SK-N-SH treated with all-trans-retinoic acid at 6 μM for 48 hours (cell line): ENCODE measurements around the gene ADGRE3.

Experiments
- ARNTL ChIP-seq: fragments of 450-650 bp; formaldehyde crosslinking; IDR thresholded peaks from 2 replicates; pipeline ENCODE4 v1.5.0; 2020; ENCODE audit warnings: low read depth, mild to moderate bottlenecking, moderate library complexity, borderline replicate concordance
- ESRRG ChIP-seq: fragments of 250-450 bp; sonication (Bioruptor Pico); IDR thresholded peaks from 2 replicates; pipeline ENCODE4 v1.6.1; 2021; ENCODE audit warnings: mild to moderate bottlenecking
- ISL1 ChIP-seq: fragments of 250-450 bp; sonication (Bioruptor Pico); IDR thresholded peaks from 2 replicates; pipeline ENCODE4 v2.1.2; 2022; ENCODE audit warnings: mild to moderate bottlenecking, moderate library complexity
- ZC3H10 ChIP-seq: fragments of 250-450 bp; sonication (Bioruptor Pico); IDR thresholded peaks from 2 replicates; pipeline ENCODE4 v1.5.1; 2021; ENCODE audit warnings: mild to moderate bottlenecking, moderate library complexity
- ZFP30 ChIP-seq: fragments of 450-650 bp; formaldehyde crosslinking; IDR thresholded peaks from 2 replicates; pipeline ENCODE4 v1.5.0; 2022; ENCODE audit warnings: mild to moderate bottlenecking, moderate library complexity
- ZNF8 ChIP-seq: fragments of 450-650 bp; formaldehyde crosslinking; IDR thresholded peaks from 2 replicates; pipeline ENCODE4 v1.5.0; 2020; ENCODE audit warnings: mild to moderate bottlenecking, moderate library complexity
- TF ChIP-seq, protein P1 (sequence below): fragments of 250-450 bp; sonication (Bioruptor Pico); IDR thresholded peaks from 2 replicates; pipeline ENCODE4 v1.5.1; 2020; ENCODE audit warnings: low read depth, mild to moderate bottlenecking, moderate library complexity
- TF ChIP-seq, protein P2 (sequence below): fragments of 250-450 bp; sonication (Bioruptor Pico); IDR thresholded peaks from 2 replicates; pipeline ENCODE4 v1.5.0; 2020; ENCODE audit warnings: mild to moderate bottlenecking, moderate library complexity
- TF ChIP-seq, protein P3 (sequence below): fragments of 250-450 bp; sonication (Bioruptor Pico); IDR thresholded peaks from 2 replicates; pipeline ENCODE4 v1.8.0; 2020; ENCODE audit warnings: mild to moderate bottlenecking, moderate library complexity, borderline replicate concordance

DNA sequence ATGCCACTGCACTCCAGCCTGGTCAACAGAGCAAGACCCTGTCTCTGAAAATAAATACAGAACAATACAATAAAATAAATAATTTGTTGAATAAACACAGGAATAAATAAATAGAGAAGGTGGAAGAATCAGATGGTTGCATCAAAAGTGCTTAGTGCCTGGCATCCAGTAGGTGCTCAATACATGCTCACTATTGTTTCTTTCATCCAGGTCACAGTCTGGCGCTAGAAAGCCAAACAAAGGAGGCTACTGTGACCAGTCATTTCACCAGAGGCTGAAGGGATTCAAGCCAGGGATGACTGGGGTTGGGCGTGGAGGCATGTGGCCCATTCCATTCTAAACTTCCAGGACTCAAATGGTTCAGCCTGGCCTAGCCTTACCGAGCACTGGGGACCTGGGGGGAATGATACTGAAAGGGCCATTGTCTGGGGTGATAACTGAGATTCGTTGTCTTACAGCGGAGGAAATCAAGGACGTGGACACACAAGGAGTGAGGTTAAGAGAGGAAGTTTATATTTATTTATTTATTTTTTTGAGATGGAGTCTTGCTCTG, 99.1 kb downstream of the ADGRE3 start:
- TF ChIP-seq ARNTL (no peak), ESRRG (CRISPR knock-in tag) (no peak), ZFP30 (CRISPR knock-in tag) (no peak), ZNF8 (CRISPR knock-in tag) (no peak), ISL1 (no peak), ZC3H10 (CRISPR knock-in tag) (no peak)
- TF ChIP-seq, protein P1, sequence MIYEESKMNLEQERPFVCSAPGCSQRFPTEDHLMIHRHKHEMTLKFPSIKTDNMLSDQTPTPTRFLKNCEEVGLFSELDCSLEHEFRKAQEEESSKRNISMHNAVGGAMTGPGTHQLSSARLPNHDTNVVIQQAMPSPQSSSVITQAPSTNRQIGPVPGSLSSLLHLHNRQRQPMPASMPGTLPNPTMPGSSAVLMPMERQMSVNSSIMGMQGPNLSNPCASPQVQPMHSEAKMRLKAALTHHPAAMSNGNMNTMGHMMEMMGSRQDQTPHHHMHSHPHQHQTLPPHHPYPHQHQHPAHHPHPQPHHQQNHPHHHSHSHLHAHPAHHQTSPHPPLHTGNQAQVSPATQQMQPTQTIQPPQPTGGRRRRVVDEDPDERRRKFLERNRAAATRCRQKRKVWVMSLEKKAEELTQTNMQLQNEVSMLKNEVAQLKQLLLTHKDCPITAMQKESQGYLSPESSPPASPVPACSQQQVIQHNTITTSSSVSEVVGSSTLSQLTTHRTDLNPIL (CRISPR knock-in tag), result no peak
- TF ChIP-seq, protein P2, sequence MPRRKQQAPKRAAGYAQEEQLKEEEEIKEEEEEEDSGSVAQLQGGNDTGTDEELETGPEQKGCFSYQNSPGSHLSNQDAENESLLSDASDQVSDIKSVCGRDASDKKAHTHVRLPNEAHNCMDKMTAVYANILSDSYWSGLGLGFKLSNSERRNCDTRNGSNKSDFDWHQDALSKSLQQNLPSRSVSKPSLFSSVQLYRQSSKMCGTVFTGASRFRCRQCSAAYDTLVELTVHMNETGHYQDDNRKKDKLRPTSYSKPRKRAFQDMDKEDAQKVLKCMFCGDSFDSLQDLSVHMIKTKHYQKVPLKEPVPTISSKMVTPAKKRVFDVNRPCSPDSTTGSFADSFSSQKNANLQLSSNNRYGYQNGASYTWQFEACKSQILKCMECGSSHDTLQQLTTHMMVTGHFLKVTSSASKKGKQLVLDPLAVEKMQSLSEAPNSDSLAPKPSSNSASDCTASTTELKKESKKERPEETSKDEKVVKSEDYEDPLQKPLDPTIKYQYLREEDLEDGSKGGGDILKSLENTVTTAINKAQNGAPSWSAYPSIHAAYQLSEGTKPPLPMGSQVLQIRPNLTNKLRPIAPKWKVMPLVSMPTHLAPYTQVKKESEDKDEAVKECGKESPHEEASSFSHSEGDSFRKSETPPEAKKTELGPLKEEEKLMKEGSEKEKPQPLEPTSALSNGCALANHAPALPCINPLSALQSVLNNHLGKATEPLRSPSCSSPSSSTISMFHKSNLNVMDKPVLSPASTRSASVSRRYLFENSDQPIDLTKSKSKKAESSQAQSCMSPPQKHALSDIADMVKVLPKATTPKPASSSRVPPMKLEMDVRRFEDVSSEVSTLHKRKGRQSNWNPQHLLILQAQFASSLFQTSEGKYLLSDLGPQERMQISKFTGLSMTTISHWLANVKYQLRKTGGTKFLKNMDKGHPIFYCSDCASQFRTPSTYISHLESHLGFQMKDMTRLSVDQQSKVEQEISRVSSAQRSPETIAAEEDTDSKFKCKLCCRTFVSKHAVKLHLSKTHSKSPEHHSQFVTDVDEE (CRISPR knock-in tag), result no peak
- TF ChIP-seq, protein P3, sequence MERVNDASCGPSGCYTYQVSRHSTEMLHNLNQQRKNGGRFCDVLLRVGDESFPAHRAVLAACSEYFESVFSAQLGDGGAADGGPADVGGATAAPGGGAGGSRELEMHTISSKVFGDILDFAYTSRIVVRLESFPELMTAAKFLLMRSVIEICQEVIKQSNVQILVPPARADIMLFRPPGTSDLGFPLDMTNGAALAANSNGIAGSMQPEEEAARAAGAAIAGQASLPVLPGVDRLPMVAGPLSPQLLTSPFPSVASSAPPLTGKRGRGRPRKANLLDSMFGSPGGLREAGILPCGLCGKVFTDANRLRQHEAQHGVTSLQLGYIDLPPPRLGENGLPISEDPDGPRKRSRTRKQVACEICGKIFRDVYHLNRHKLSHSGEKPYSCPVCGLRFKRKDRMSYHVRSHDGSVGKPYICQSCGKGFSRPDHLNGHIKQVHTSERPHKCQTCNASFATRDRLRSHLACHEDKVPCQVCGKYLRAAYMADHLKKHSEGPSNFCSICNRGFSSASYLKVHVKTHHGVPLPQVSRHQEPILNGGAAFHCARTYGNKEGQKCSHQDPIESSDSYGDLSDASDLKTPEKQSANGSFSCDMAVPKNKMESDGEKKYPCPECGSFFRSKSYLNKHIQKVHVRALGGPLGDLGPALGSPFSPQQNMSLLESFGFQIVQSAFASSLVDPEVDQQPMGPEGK (CRISPR knock-in tag), result no peak
